ENCODE data around the gene KHDRBS1.

DNA sequence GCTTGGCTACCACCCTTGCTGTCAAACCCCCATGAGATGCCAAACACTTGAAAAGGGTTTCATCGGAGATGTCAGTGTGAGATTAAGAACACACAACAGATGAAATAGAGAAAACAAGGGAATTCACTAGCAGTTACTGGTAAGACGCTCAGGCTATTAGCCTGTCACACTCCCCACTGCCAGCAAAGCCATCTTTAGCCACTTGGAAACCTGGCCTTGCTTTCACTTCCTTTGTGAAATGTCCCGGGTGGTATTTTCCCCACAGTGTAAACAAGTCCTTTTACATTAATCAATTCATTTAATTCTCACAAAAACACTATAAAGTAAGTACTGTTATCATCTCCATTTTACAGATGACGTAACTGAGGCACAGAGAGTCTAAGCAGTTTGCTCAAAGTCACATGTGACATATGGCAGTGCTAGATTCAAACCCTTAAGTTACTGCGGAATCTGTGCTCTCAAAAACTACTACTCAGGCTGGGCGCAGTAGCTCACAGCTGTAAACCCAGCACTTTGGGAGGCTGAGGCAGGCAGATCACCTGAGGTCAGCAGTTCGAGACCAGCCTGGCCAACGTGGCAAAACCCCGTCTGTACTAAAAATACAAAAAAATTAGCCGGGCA lies 32.7 kb upstream of the KHDRBS1 start:
- TF ChIP-seq CTCF (IDR thresholded peaks at IDR 0.05) (no peak), EP300 (IDR thresholded peaks at IDR 0.05) (no peak), POLR2AphosphoS5 (IDR thresholded peaks at IDR 0.05) (no peak)

All from stomach (tissue), 4 donors.